IMR-90 (cell line): ENCODE data around the gene CALN1. TPM values are rescaled to one million over a fixed set of nuclear protein-coding genes. Genes with fewer than 3 reads are reported as not detected.

Experiments
- ATAC-seq: fragments of 200-7000 bp; cut with Tn5 transposase; 2 replicates; pipeline ENCODE4 v1.9.1; 2020; ENCODE audit warnings: low read depth, mild to moderate bottlenecking, moderate library complexity
- BruUV-seq: library from RNA; stranded (reverse); fragments of 400-500 nt; replicated peaks from 2 replicates; lab custom pipeline; 2021; lab: Mats Ljungman, UMichigan
- CTCF ChIA-PET: fragments of 300-600 bp; formaldehyde crosslinking; extraction: SDS; loops from one replicate; lab custom pipeline; 2021; ENCODE audit warnings: antibody characterized with exemption; lab: Yijun Ruan, JAX
- POLR2A ChIA-PET: fragments of 300-600 bp; sonication (Branson Sonifier 250); formaldehyde crosslinking; loops from one replicate; lab custom pipeline; 2022; ENCODE audit warnings: antibody characterized with exemption; ENCODE audit not compliant: unreplicated experiment; lab: Charles Lee
- DNase-seq: peaks from one replicate; pipeline ENCODE4 v3.0.0; 2013
- H2AFZ ChIP-seq: replicated peaks from 2 replicates; pipeline ENCODE3; 2013; ENCODE audit warnings: low read length, mild to moderate bottlenecking; ENCODE audit not compliant: poor library complexity
- H2AK5ac ChIP-seq: 2 replicates; pipeline ENCODE4 v1.6.1; 2013; ENCODE audit warnings: low read depth, low read length, inconsistent platforms
- H2AK9ac ChIP-seq: replicated peaks from 2 replicates; pipeline ENCODE3; 2013; ENCODE audit warnings: mild to moderate bottlenecking, low read depth, low read length, moderate library complexity; ENCODE audit not compliant: poor library complexity
- H2BK120ac ChIP-seq: 2 replicates; pipeline ENCODE4 v1.6.1; 2013; ENCODE audit warnings: low read depth, low read length, inconsistent platforms
- H2BK15ac ChIP-seq: 3 replicates; pipeline ENCODE4 v1.6.1; 2013; ENCODE audit warnings: low read depth, low read length, inconsistent platforms
- H2BK20ac ChIP-seq: 2 replicates; pipeline ENCODE4 v1.6.1; 2013; ENCODE audit warnings: low read depth, mild to moderate bottlenecking, inconsistent platforms, low read length, moderate library complexity
- H2BK5ac ChIP-seq: 2 replicates; pipeline ENCODE4 v1.6.1; 2013; ENCODE audit warnings: mild to moderate bottlenecking, low read depth, low read length, inconsistent platforms; ENCODE audit not compliant: poor library complexity, severe bottlenecking
- H3K14ac ChIP-seq: replicated peaks from 2 replicates; pipeline ENCODE4 v1.6.1; 2013; ENCODE audit warnings: low read depth, low read length, inconsistent platforms
- H3K18ac ChIP-seq: 2 replicates; pipeline ENCODE4 v1.6.1; 2013; ENCODE audit warnings: low read depth, low read length, control low read depth
- H3K23ac ChIP-seq: 2 replicates; pipeline ENCODE4 v1.6.1; 2013; ENCODE audit warnings: low read depth, low read length, inconsistent platforms
- H3K27ac ChIP-seq: 2 replicates; pipeline ENCODE4 v1.5.1; 2013; ENCODE audit warnings: mild to moderate bottlenecking, control low read depth, low read length; ENCODE audit not compliant: insufficient read depth
- H3K27me3 ChIP-seq: 2 replicates; pipeline ENCODE4 v1.6.1; 2013; ENCODE audit warnings: low read length; ENCODE audit not compliant: control insufficient read depth, insufficient read depth
- H3K36me3 ChIP-seq: 2 replicates; pipeline ENCODE4 v1.6.1; 2013; ENCODE audit warnings: low read length, mixed read lengths; ENCODE audit not compliant: control insufficient read depth, insufficient read depth
- H3K4ac ChIP-seq: 2 replicates; pipeline ENCODE4 v1.6.1; 2013; ENCODE audit warnings: low read depth, low read length, inconsistent platforms
- H3K4me1 ChIP-seq: 2 replicates; pipeline ENCODE4 v1.6.1; 2013; ENCODE audit warnings: low read length, mixed read lengths; ENCODE audit not compliant: control insufficient read depth, insufficient read depth
- H3K4me2 ChIP-seq: 2 replicates; pipeline ENCODE4 v1.6.1; 2013; ENCODE audit warnings: low read depth, mild to moderate bottlenecking, control low read depth, low read length, moderate library complexity
- H3K4me3 ChIP-seq: 2 replicates; pipeline ENCODE4 v1.5.1; 2013; ENCODE audit warnings: low read depth, mild to moderate bottlenecking, control low read depth, low read length, moderate library complexity; ENCODE audit not compliant: insufficient read depth
- H3K56ac ChIP-seq: 2 replicates; pipeline ENCODE4 v1.6.1; 2013; ENCODE audit warnings: low read length, inconsistent platforms; ENCODE audit not compliant: insufficient read depth; ENCODE audit errors: extremely low read depth
- H3K79me1 ChIP-seq, 2 experiments: 2 replicates each; pipeline ENCODE4 v1.6.1; 2013; ENCODE audit warnings: low read length in 2 of 2, inconsistent platforms in 1 of 2, low read depth in 1 of 2
- H3K9ac ChIP-seq: 2 replicates; pipeline ENCODE4 v1.6.1; 2013; ENCODE audit warnings: low read depth, low read length, control low read depth
- H3K9me1 ChIP-seq: 2 replicates; pipeline ENCODE4 v1.6.1; 2013; ENCODE audit warnings: low read length, inconsistent platforms; ENCODE audit not compliant: insufficient read depth
- H3K9me3 ChIP-seq: 2 replicates; pipeline ENCODE4 v1.6.1; 2013; ENCODE audit warnings: low read length; ENCODE audit not compliant: control insufficient read depth, insufficient read depth
- H4K20me1 ChIP-seq: 2 replicates; pipeline ENCODE4 v1.6.1; 2013; ENCODE audit warnings: low read length, inconsistent platforms; ENCODE audit not compliant: insufficient read depth
- H4K5ac ChIP-seq: 2 replicates; pipeline ENCODE4 v1.6.1; 2013; ENCODE audit warnings: mild to moderate bottlenecking, low read depth, low read length, control low read depth
- H4K8ac ChIP-seq, 2 experiments: 2 replicates each; pipeline ENCODE4 v1.6.1; 2013; ENCODE audit warnings: low read depth in 2 of 2, low read length in 2 of 2, control low read depth in 1 of 2, inconsistent platforms in 1 of 2
- H4K91ac ChIP-seq: 2 replicates; pipeline ENCODE4 v1.6.1; 2013; ENCODE audit warnings: low read depth, low read length, inconsistent platforms; ENCODE audit not compliant: insufficient read depth
- BHLHE40 ChIP-seq: fragments of 150-350 bp; IDR thresholded peaks from 2 replicates; pipeline ENCODE4 v1.6.1; 2016; ENCODE audit warnings: mild to moderate bottlenecking, low read depth, low read length
- CEBPB ChIP-seq: IDR thresholded peaks from 2 replicates; pipeline ENCODE4 v1.6.1; 2012; ENCODE audit warnings: low read depth, low read length, improper control_type of control experiment
- CHD1 ChIP-seq: IDR thresholded peaks from 2 replicates; pipeline ENCODE4 v1.6.1; 2012; ENCODE audit warnings: low read depth, low read length, improper control_type of control experiment
- CTCF ChIP-seq: conservative IDR thresholded peaks from 2 replicates; pipeline ENCODE4 v1.5.1; 2012; ENCODE audit warnings: mild to moderate bottlenecking, low read depth, low read length, improper control_type of control experiment
- ELK1 ChIP-seq: fragments of 150-350 bp; IDR thresholded peaks from 2 replicates; pipeline ENCODE4 v1.6.1; 2016; ENCODE audit warnings: low read depth, mild to moderate bottlenecking, low read length, moderate library complexity, borderline replicate concordance
- FOS ChIP-seq: fragments of 150-350 bp; IDR thresholded peaks from 2 replicates; pipeline ENCODE4 v1.6.1; 2016; ENCODE audit warnings: low read depth, low read length
- MAFK ChIP-seq: IDR thresholded peaks from 2 replicates; pipeline ENCODE4 v1.6.1; 2012; ENCODE audit warnings: low read depth, low read length, improper control_type of control experiment
- MAZ ChIP-seq: IDR thresholded peaks from 2 replicates; pipeline ENCODE4 v1.6.1; 2012; ENCODE audit warnings: low read depth, mild to moderate bottlenecking, low read length, improper control_type of control experiment, moderate library complexity, borderline replicate concordance
- MXI1 ChIP-seq: IDR thresholded peaks from 2 replicates; pipeline ENCODE4 v1.6.1; 2012; ENCODE audit warnings: low read depth, mild to moderate bottlenecking, low read length, moderate library complexity, borderline replicate concordance
- NFE2L2 ChIP-seq: fragments of 150-350 bp; IDR thresholded peaks from 2 replicates; pipeline ENCODE4 v1.6.1; 2016; ENCODE audit warnings: low read depth, mild to moderate bottlenecking, low read length
- POLR2A ChIP-seq: IDR thresholded peaks from 2 replicates; pipeline ENCODE4 v1.6.1; 2012; ENCODE audit warnings: mild to moderate bottlenecking, low read depth, low read length
- RAD21 ChIP-seq: IDR thresholded peaks from 2 replicates; pipeline ENCODE4 v1.6.1; 2012; ENCODE audit warnings: low read length, improper control_type of control experiment
- RCOR1 ChIP-seq: IDR thresholded peaks from 2 replicates; pipeline ENCODE4 v1.6.1; 2012; ENCODE audit warnings: mild to moderate bottlenecking, low read length, improper control_type of control experiment; ENCODE audit not compliant: insufficient replicate concordance
- RFX5 ChIP-seq: IDR thresholded peaks from 2 replicates; pipeline ENCODE4 v1.8.0; 2012; ENCODE audit warnings: low read depth, mild to moderate bottlenecking, low read length, moderate library complexity
- SMC3 ChIP-seq: fragments of 150-350 bp; IDR thresholded peaks from 2 replicates; pipeline ENCODE4 v1.6.1; 2016; ENCODE audit warnings: low read depth, mild to moderate bottlenecking, antibody characterized with exemption, low read length, moderate library complexity
- USF2 ChIP-seq: fragments of 150-350 bp; IDR thresholded peaks from 2 replicates; pipeline ENCODE4 v1.6.1; 2017; ENCODE audit warnings: mild to moderate bottlenecking, antibody characterized with exemption, low read length, low read depth
- WGBS, 2 experiments: methylation state at CpG; one replicate each; pipeline versions ENCODE4 v1.1.5 to v1.1.7; 2013; ENCODE audit warnings: missing lambda C conversion rate in 2 of 2; ENCODE audit not compliant: insufficient read length in 1 of 2; ENCODE audit errors: extremely low coverage in 2 of 2; 5-methylcytosine and 5-hydroxymethylcytosine counted together
- dilution Hi-C: fragments of 300-500 bp; cut with HindIII; formaldehyde crosslinking; loops from one replicate; pipeline ENCODE4 v1.14.3; 2018; ENCODE audit warnings: low sequenced_read_pairs; ENCODE audit not compliant: unreplicated experiment
- in situ Hi-C: fragments of 300-500 bp; cut with MboI; formaldehyde crosslinking; loops from 3 replicates; pipeline ENCODE4 v1.14.3; 2019; ENCODE audit warnings: low sequenced_read_pairs, inconsistent platforms, mixed read lengths
- intact Hi-C: fragments of 100-400 bp; cut with micrococcal nuclease; formaldehyde crosslinking; loops from 2 replicates; pipeline ENCODE4 v1.10.0; 2022
- polyA plus RNA-seq, 3 experiments: library from polyadenylated mRNA; depleted of rRNA; stranded (reverse); fragments of >200 nt; gene quantifications; 2 replicates each; pipeline ENCODE4 v1.2.3, GENCODE V29; 2012; ENCODE audit warnings: low replicate concordance in 1 of 3
- total RNA-seq: library from RNA; depleted of rRNA; stranded (reverse); fragments of >200 nt; gene quantifications from 2 replicates; pipeline ENCODE4 v1.2.3, GENCODE V29; 2012

Gene CALN1
- total and polyA plus RNA-seq, 2 of the 4 experiments (the other 2 are of a cell fraction), result not detected

GRCh38 chr7:72235351-72235750, 176.8 kb downstream of the CALN1 start:
- Histone ChIP-seq H3K18ac (no peak overlapping the region), H3K4me1 (no peaks in the 10 kb centered on the region), H3K27me3 (no peaks in the 10 kb centered on the region), H3K9ac (no peak overlapping the region), H3K36me3 (no peaks in the 10 kb centered on the region), H4K5ac (no peak overlapping the region), H2BK15ac (no peak overlapping the region), H3K9me3 (peaks cover 18% of the 10 kb centered on the region), H3K23ac (no peak overlapping the region), H3K27ac (no peak overlapping the region), H3K4ac (no peak overlapping the region), H3K14ac (no peak overlapping the region), H2AK5ac (no peak overlapping the region), H4K8ac (no peak overlapping the region), H2BK5ac (no peak overlapping the region), H2BK120ac (no peak overlapping the region), H2AK9ac (no peak overlapping the region), H4K20me1 (no peaks in the 10 kb centered on the region), H3K79me1 (no peaks in the 10 kb centered on the region), H2BK20ac (no peak overlapping the region), H3K4me3 (no peak overlapping the region), H3K56ac (no peak overlapping the region), H4K91ac (no peak overlapping the region), H2AFZ (no peak overlapping the region), H3K9me1 (no peaks in the 10 kb centered on the region), H3K4me2 (no peak overlapping the region)
- in situ Hi-C loops (no loop called here), dilution Hi-C loops (no loop called here), intact Hi-C loops (no loop called here)
- CTCF ChIA-PET, result no interaction called here
- no TSS peak for BruUV-seq
- ATAC-seq (no peak), DNase-seq (no peak)
- no CpG with 5 or more reads among the region's 5 CpGs for WGBS, 2 experiments
- no peak for TF ChIP-seq CTCF
- no peak for TF ChIP-seq USF2
- TF ChIP-seq ELK1, result no peak
- TF ChIP-seq POLR2A, result no peak
- no peak for TF ChIP-seq MAFK
- TF ChIP-seq RFX5, result no peak
- TF ChIP-seq CEBPB, result no peak
- TF ChIP-seq SMC3, result no peak
- no peak for TF ChIP-seq CHD1
- TF ChIP-seq MAZ, result no peak
- no peak for TF ChIP-seq NFE2L2
- TF ChIP-seq BHLHE40, result no peak
- TF ChIP-seq RCOR1, result no peak
- TF ChIP-seq MXI1, result no peak
- TF ChIP-seq FOS, result no peak
- TF ChIP-seq RAD21, result no peak
- POLR2A ChIA-PET, result no interaction called here
